ENCODE results near the gene SLC25A45. TPM values are rescaled to one million over a fixed set of nuclear protein-coding genes. Genes with fewer than 3 reads are reported as not detected.
A peak's percentile ranks its signal among the peaks of the same experiment; 100 is the strongest.

SLC25A45 gene
- total RNA-seq, 1 experiment from 2014 or later, result 1.1 TPM

- peaks cover 11% of the 10 kb centered on the region for H3K23me2 ChIP-seq (ENCODE audit: insufficient read length, low read depth, low read length, poor library complexity, severe bottlenecking)
- H3K23ac ChIP-seq (ENCODE audit: insufficient read length, low read depth, low read length), result no peak overlapping the region
- H4K20me1 ChIP-seq (ENCODE audit: control insufficient read depth, insufficient read depth, insufficient read length), result peaks cover 2% of the 10 kb centered on the region
- no peak overlapping the region for H2BK12ac ChIP-seq (ENCODE audit: insufficient read length, low read depth, low read length)
- no peak overlapping the region for H2AFZ ChIP-seq (ENCODE audit: low read length)
- H2BK120ac ChIP-seq (ENCODE audit: low read depth, low read length, poor library complexity, severe bottlenecking), result no peak overlapping the region
- H2BK15ac ChIP-seq (ENCODE audit: low read depth, low read length), result no peak overlapping the region
- H2AK5ac ChIP-seq (ENCODE audit: insufficient read length, low read length), result no peak overlapping the region
- WGBS (ENCODE audit: extremely low coverage, insufficient read length, low lambda C conversion rate), result no CpG with 5 or more reads among the region's 4 CpGs
- no peak overlapping the region for H2BK20ac ChIP-seq (ENCODE audit: low read depth, low read length, poor library complexity, severe bottlenecking)
- Mint-ChIP-seq H3K27me3 (ENCODE audit: low read depth) (peaks cover 11% of the 10 kb centered on the region), H3K36me3 (ENCODE audit: insufficient read depth in 1 of 3, low read depth in 3 of 3) (no peaks in the 10 kb centered on the region), H3K4me1 (peaks cover 62 to 71% of the 10 kb centered on the region in 2 experiments), H3K27ac (peak overlapping the region; percentile 100), H3K9me3 (no peaks in the 10 kb centered on the region; a peak in 2 of 5 replicates), H3K4me3 (peak overlapping the region; percentile 24 to 74; a peak in 3 of 5 replicates)
- no peak overlapping the region for H3K18ac ChIP-seq (ENCODE audit: insufficient read length, low read depth, low read length)
- no peak overlapping the region for H4K8ac ChIP-seq (replicated peaks; ENCODE audit: insufficient read length, low read depth, low read length)
- no peak overlapping the region for H3K4me2 ChIP-seq (ENCODE audit: insufficient read depth, insufficient read length, low read length)
- no peaks in the 10 kb centered on the region; the same call in 1 of the 2 replicates for H3K79me2 ChIP-seq (ENCODE audit: insufficient read depth, low read length)
- H3K14ac ChIP-seq (ENCODE audit: insufficient read depth, low read length), result no peak overlapping the region; the same call in 1 of the 2 replicates
- no peak overlapping the region for H3K9ac ChIP-seq (ENCODE audit: extremely low read depth, insufficient read length, low read length)
- H3K27me3 ChIP-seq (ENCODE audit: insufficient read depth, low read length), result no peaks in the 10 kb centered on the region
- H3T11ph ChIP-seq (ENCODE audit: low read length), result no peak overlapping the region
- no peak overlapping the region for H3K4ac ChIP-seq (ENCODE audit: low read depth, low read length)
- H3K79me1 ChIP-seq (ENCODE audit: insufficient read depth, low read depth, low read length, poor library complexity, severe bottlenecking), result no peaks in the 10 kb centered on the region
- DNase-seq, result no peak
- H3K27ac ChIP-seq (ENCODE audit: insufficient read length, low read depth, low read length), result peak overlapping the region; percentile 82
- no peak overlapping the region for H2BK5ac ChIP-seq (ENCODE audit: insufficient read length, low read length)
- no peak overlapping the region for H3K56ac ChIP-seq (ENCODE audit: insufficient read length, low read depth, low read length)
- peak overlapping the region; percentile 35 for H4K5ac ChIP-seq (ENCODE audit: insufficient read length, low read depth, low read length)
- TF ChIP-seq CTCF (conservative IDR thresholded peaks at IDR 0.05), result no peak
- H3K9me3 ChIP-seq (ENCODE audit: control insufficient read depth, low read depth, low read length), result no peaks in the 10 kb centered on the region
- no peak overlapping the region for H4K91ac ChIP-seq (ENCODE audit: insufficient read length, low read depth, low read length)
- peaks cover 4% of the 10 kb centered on the region; the same call in 1 of the 2 replicates for H3K4me1 ChIP-seq (ENCODE audit: insufficient read depth, low read length)
Measured at GRCh38 chr11:65418431-65418680, 35.9 kb upstream of the SLC25A45 start.

Measured in H9 (cell line).